Measurements from ENCODE around the gene YWHAQ. TPM values are rescaled to one million over a fixed set of nuclear protein-coding genes. Genes with fewer than 3 reads are reported as not detected.

Gene YWHAQ
- 100 to 1,000 TPM; 300 to 316 TPM for total RNA-seq

DNA sequence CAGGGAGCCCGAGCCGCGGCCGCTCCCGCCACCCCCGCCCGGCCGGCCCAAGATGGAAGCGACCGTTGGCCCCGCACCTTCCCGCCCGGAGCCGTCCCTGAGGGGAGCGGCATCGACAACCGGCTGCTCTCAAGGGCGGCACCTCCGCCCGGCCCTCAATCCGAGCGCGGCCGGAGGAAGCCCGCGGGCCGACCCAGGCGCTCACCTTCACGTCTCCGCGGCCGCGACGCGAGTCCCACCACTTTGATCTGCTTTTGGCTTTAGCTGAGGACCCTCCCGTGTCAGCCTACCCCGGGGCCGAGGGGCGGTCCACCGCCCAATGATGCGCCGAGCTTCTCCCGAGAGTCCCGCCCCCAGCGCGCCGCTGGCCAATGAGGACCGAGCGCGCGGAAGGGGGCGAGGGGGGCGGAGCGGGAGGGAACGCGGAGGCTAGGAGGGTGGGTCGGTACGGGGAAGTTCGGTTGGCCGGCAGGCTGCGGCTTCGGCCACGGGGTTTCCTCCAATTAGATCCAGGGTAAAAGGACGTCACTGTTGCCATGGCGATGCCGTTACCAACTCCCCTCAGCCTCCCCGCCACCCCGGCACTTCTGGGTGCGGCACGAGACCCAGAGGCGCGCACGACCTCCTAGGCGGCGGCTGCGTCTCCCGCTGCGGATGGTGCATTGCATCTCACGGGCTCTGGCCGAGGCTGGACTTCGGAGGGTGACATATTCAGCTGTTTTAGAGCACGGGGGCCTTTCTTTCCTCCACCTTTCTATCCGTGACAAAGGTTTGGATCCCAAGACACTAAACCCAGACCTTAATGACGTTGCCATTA lies at the start of gene YWHAQ:
YWHAQ (minus strand) TSS at position 262 of the 817 bp plus-strand sequence. CDS start 545 bp downstream, outside the sequence.
- H3K27me3 Mint-ChIP-seq = peaks cover 8% of the 10 kb centered on the region
- CTCF ChIA-PET = interaction anchor here (0.7 to 3.1 kb wide), 13 partner anchors 8 to 140 kb away, joined by 3 to 16 read pairs (median 4); no protein-coding TSS in a partner anchor
- peak within 1 kb of the TSS; percentile 94 for H3K27ac Mint-ChIP-seq
- H3K9me3 Mint-ChIP-seq (ENCODE audit: low read depth) = no peaks in the 10 kb centered on the region
- peaks cover 48% of the 10 kb centered on the region for H3K4me1 Mint-ChIP-seq
- H3K36me3 Mint-ChIP-seq = peaks cover 45% of the 10 kb centered on the region
- ATAC-seq (peak; percentile 91), DNase-seq (peak; percentile 99)
- H3K4me3 Mint-ChIP-seq = peak within 1 kb of the TSS; percentile 99

DNA sequence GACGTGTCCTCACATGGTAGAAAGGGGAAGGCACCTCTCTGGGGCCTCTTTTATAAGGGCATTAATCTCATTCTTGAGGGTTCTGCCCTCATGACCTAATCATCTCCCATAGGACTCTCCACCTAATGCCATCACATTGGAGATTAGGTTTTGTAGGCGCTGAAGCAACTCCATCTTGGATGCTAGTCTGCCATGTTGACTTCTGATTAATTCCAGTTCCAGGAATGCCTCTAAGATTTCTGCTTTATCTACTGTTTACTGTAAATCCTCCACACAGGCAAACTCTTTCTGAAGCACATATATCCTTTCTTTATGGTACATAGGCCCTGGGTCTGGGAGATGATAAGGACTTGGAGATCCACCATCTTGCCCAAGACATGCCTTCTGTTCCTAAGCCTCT lies 49.3 kb upstream of the YWHAQ start:
- Mint-ChIP-seq H3K4me3 (no peak overlapping the region), H3K27me3 (peaks cover 6% of the 10 kb centered on the region), H3K27ac (peak overlapping the region; percentile 88), H3K9me3 (ENCODE audit: low read depth) (no peaks in the 10 kb centered on the region), H3K4me1 (peaks cover 23% of the 10 kb centered on the region), H3K36me3 (peaks cover 10% of the 10 kb centered on the region)
- no peak for DNase-seq
- CTCF ChIA-PET = no interaction called here
- no peak for ATAC-seq

DNA sequence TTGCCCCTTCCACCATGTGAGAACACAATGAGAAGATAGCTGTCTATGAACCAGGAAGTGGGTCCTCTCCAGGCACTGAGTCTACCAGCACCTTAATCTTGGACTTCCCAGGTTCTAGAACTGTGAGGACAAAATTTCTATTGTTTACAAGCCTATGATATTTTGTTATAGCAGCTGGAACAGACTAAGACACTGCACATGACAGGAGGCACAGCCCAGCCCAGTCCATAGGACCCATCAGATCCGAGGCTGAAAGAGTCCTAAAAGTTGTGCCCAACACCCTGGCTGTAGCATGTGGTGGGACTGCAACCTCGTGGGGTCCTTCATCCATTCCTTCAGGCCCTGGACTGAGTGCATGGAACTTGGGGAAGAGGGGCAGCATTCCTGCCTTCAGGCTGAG lies 48.4 kb upstream of the YWHAQ start:
- no peak overlapping the region for H3K4me3 Mint-ChIP-seq
- peaks cover 10% of the 10 kb centered on the region for H3K36me3 Mint-ChIP-seq
- DNase-seq (no peak), ATAC-seq (no peak)
- peaks cover 6% of the 10 kb centered on the region for H3K27me3 Mint-ChIP-seq
- H3K27ac Mint-ChIP-seq = no peak overlapping the region
- H3K9me3 Mint-ChIP-seq (ENCODE audit: low read depth) = no peaks in the 10 kb centered on the region
- CTCF ChIA-PET = no interaction called here
- peaks cover 23% of the 10 kb centered on the region for H3K4me1 Mint-ChIP-seq

DNA sequence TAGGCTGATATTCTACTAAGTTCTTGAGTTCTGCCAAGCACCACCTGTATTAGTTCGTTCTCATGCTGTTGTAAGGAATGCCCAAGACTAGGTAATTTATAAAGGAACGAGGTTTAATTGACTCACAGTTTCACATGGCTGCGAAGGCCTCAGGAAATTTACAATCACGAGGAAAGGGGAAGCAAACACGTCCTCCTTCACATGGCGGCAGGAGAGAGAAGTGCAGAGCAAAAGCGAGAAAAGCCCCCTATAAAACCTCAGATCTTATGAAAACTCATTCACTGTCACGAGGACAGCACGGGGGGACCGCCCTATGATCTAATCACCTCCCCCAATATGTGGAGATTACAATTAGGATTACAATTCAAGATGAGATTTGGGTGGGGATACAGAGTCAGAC lies 47.7 kb upstream of the YWHAQ start:
- Mint-ChIP-seq H3K4me3 (no peak overlapping the region), H3K36me3 (peaks cover 10% of the 10 kb centered on the region), H3K27me3 (peaks cover 6% of the 10 kb centered on the region), H3K9me3 (ENCODE audit: low read depth) (no peaks in the 10 kb centered on the region), H3K27ac (no peak overlapping the region), H3K4me1 (peaks cover 23% of the 10 kb centered on the region)
- ATAC-seq = no peak
- DNase-seq = no peak
- CTCF ChIA-PET = no interaction called here

DNA sequence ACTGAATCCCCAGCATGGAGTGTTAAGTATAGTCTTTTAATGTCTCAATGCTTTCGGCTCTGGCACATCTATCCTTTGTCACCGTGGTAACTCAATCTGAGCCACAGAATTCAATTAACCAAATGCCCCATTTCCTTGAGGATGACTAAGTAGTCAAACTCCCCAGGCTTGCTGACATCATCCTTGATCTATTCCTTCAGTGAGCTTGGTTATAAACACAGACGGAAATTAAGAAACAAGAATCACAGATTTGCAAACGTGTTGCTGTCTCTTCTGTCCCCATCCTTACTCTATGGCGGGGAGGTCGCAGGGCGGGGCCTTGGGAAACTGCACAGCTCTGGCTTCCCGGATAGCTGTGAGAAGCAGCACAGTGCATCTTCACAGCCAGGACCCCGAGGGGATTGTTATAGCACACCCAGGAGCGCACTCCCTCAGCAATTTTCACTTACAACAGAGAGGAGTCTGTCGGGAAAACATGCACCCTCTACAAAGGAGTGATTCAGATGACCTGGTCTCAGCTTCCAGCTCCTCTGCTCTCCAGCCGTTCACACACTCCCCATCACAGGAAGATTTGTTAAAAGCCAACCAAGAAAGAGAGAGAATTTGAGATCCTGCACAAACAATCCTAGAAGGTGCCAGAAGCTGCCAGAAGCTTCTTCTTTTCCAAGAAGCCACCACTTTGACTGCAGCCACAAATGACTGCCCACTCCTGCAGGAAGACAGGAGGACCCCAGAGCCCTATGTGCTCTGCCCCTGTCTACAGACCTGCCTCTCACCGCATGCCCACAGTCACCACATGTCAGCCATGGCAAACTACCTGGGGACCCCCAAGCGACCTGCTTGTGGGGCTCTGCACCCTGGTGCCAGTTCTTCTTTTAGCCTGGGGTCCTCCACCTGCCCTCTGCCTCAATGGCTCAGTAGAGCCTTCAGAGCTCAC lies 44.9 kb upstream of the YWHAQ start:
- no peak for DNase-seq
- peaks cover 8% of the 10 kb centered on the region for H3K36me3 Mint-ChIP-seq
- CTCF ChIA-PET = no interaction called here
- no peak overlapping the region for H3K4me3 Mint-ChIP-seq
- H3K9me3 Mint-ChIP-seq (ENCODE audit: low read depth) = no peaks in the 10 kb centered on the region
- no peak for ATAC-seq
- H3K27me3 Mint-ChIP-seq = peaks cover 6% of the 10 kb centered on the region
- no peak overlapping the region for H3K27ac Mint-ChIP-seq
- peaks cover 9% of the 10 kb centered on the region for H3K4me1 Mint-ChIP-seq

DNA sequence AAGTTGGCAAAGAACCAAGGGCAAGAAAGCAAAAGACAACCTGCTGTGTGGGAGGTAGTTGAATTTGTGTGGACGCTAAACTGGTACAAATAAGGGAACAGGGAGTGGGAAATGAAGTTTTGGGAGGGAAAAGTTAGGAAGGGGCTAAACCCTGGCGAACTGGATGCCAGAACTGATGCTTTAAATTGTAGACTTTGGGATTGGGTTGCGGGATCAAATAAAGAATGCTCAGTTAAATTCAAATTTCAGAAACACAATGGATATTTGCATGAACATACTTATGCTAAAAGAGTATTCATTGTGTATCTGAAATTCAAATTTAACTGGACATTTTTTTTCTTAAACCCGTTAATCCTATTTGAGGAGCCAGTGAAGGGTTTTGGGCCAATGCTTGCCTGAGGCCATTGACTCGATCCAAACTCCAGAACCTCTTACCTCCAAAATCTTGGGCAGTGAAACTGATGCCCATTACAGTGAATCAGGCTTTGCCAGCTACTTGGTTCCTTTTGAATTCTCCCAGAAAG lies 44.2 kb upstream of the YWHAQ start:
- DNase-seq (no peak), ATAC-seq (no peak)
- CTCF ChIA-PET = no interaction called here
- Mint-ChIP-seq H3K4me3 (no peak overlapping the region), H3K27ac (no peak overlapping the region), H3K9me3 (ENCODE audit: low read depth) (no peaks in the 10 kb centered on the region), H3K4me1 (peaks cover 2% of the 10 kb centered on the region), H3K36me3 (peaks cover 1% of the 10 kb centered on the region), H3K27me3 (peaks cover 6% of the 10 kb centered on the region)

DNA sequence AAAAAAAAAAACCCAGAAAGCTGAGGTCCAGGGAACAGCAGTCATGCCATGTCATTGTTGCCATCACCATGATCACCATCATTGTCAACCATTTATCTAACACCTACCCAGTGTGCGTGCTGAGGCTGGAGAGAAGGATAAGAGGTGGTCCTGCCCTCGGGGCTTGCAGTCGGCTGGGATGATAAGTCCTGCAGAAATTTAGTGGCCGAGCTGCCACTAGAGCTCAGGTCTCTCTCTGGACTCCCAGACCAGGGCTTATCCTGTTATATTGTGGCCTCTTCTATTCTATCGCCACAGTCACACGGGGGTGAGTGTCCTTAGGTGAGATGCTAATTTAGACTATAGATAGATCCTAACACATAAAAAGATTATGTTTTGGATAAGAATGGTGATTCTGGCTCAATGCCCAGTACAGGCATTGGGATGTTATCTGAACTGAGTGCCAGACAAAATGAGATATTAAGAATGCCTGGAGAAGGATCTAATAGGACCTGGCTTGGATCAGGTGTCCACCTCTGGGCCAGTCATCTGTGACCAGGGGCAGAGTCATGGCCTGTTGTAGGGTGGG lies 43.2 kb upstream of the YWHAQ start:
- DNase-seq (no peak), ATAC-seq (no peak)
- no peak overlapping the region for H3K4me3 Mint-ChIP-seq
- H3K27ac Mint-ChIP-seq = no peak overlapping the region
- H3K4me1 Mint-ChIP-seq = peaks cover 2% of the 10 kb centered on the region
- CTCF ChIA-PET = no interaction called here
- peaks cover 6% of the 10 kb centered on the region for H3K27me3 Mint-ChIP-seq
- no peaks in the 10 kb centered on the region for H3K9me3 Mint-ChIP-seq (ENCODE audit: low read depth)
- H3K36me3 Mint-ChIP-seq = no peaks in the 10 kb centered on the region

DNA sequence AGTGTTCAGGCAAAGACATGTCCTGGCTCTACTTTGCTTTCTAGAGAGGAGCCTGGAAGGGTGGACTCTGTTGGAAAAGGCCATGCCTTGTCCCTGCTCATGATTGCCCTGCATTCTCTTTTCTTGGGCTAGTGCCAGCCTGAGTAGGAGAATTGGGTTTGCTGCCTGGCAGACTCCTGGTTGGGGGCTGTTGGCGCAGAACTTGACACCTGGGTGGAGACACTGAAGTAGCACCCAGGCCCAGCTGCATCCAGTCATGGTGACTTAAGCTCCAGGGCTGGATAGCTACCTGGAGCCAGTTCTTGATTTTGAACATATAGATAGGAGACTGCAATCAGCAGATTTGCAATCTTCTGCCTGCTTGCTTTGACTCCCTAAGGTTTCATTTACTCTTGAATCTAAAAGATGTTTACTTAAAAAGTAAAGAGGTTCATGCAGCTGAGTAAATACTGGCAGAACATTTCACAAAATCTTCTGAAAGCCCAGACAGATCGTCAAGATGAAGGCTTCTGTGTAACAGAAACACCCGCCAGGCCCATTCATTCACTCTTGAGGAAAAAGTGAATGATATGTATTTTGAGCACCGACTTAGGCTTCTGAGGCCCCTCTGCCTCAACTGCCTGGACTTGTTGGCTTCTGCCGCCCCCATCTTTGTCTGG lies 38.0 kb upstream of the YWHAQ start:
- CTCF ChIA-PET = no interaction called here
- no peak for ATAC-seq
- Mint-ChIP-seq H3K36me3 (peaks cover 2% of the 10 kb centered on the region), H3K4me3 (no peak overlapping the region), H3K27ac (no peak overlapping the region), H3K4me1 (peaks cover 7% of the 10 kb centered on the region), H3K9me3 (ENCODE audit: low read depth) (no peaks in the 10 kb centered on the region), H3K27me3 (peaks cover 8% of the 10 kb centered on the region)
- no peak for DNase-seq

DNA sequence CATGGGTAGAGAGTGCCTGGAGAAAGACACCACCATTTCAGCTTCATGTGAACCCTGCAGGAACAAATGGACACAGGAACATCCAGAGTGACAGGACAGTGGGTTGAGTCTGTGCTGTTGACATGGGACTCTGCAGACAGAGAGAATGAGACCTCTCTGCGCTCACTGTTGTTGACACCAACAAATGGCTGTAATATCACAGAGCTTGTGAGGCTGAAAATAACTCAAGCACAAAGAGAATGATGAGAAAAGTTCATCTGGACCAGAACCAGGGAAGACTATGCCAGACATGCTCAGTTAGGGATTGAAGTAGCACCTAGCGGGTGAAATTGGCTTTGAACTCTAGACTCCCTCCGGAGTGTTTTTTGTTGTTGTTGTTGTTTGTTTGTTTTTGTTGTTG lies 37.0 kb upstream of the YWHAQ start:
- Mint-ChIP-seq H3K27ac (no peak overlapping the region), H3K9me3 (ENCODE audit: low read depth) (no peaks in the 10 kb centered on the region), H3K4me1 (peaks cover 17% of the 10 kb centered on the region), H3K27me3 (peaks cover 8% of the 10 kb centered on the region), H3K4me3 (no peak overlapping the region), H3K36me3 (peaks cover 2% of the 10 kb centered on the region)
- ATAC-seq = no peak
- no peak for DNase-seq
- CTCF ChIA-PET = no interaction called here

DNA sequence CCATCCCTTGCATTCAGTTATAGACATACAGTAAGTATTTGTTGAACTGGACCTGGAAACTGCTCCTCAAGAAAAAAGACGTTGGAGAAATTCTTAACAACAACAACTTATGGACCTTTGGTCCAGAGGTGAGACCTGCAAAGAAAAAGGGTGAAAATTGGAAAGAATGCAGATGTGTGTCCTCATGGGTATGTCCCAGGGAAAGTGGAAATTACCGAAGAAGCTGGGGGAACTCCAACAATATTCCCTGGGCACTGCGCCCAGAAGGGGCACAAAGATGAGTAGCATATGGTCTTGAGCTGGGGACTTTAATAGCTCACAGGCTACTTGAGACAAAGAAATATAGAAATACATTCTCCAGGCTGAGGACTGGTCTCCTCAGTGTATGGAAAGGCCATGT lies 35.5 kb upstream of the YWHAQ start:
- peaks cover 25% of the 10 kb centered on the region for H3K4me1 Mint-ChIP-seq
- no peak overlapping the region for H3K27ac Mint-ChIP-seq
- CTCF ChIA-PET = no interaction called here
- H3K9me3 Mint-ChIP-seq (ENCODE audit: low read depth) = no peaks in the 10 kb centered on the region
- no peak for DNase-seq
- H3K4me3 Mint-ChIP-seq = no peak overlapping the region
- ATAC-seq = no peak
- H3K36me3 Mint-ChIP-seq = peaks cover 2% of the 10 kb centered on the region
- H3K27me3 Mint-ChIP-seq = peaks cover 8% of the 10 kb centered on the region

DNA sequence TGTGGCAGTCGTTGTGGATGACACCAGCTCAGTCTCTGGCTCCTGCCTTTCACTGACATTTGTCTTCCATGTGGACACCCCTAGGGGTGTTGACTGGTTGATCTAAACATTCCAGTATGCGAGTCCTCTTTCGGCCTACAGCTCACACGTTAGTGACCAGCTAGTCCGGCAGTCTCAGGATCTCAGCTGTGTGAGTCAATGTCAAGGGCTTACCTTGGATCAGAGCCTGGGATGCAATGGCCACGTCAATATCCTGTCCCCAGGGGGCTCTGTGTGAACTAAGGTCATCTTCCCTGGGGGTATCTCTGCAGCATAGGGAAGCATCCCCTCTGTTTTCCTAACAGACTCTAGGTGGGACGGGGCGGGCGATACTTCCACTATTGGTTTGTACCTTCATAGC lies 35.1 kb upstream of the YWHAQ start:
- H3K4me1 Mint-ChIP-seq = peaks cover 27% of the 10 kb centered on the region
- ATAC-seq (no peak), DNase-seq (no peak)
- H3K27me3 Mint-ChIP-seq = peaks cover 8% of the 10 kb centered on the region
- no peaks in the 10 kb centered on the region for H3K9me3 Mint-ChIP-seq (ENCODE audit: low read depth)
- H3K36me3 Mint-ChIP-seq = peaks cover 2% of the 10 kb centered on the region
- CTCF ChIA-PET = no interaction called here
- H3K4me3 Mint-ChIP-seq = no peak overlapping the region
- H3K27ac Mint-ChIP-seq = no peak overlapping the region

DNA sequence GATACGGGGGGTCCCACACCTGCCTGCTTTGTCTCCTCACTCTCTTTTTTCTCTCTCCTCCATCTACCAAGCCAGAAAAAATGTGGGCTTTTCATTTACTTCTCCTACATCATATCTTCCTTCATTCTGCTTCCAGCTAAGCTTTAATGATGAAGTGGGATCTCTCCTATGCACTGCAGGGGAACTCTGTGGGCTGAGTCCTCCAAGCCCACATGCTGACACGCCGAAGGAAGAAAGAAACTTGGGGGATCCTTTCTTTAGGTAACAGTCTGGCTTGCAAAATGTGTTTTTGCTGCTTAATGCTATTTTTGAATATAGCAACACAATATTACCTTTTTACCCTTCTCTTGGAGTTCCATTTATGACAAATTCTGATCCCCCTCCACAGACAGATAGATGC lies 33.6 kb upstream of the YWHAQ start:
- DNase-seq (no peak), ATAC-seq (no peak)
- CTCF ChIA-PET = interaction anchor here (1.5 kb wide), 1 partner anchor 27 kb away, joined by 4 read pairs; no protein-coding TSS in a partner anchor
- Mint-ChIP-seq H3K9me3 (ENCODE audit: low read depth) (no peaks in the 10 kb centered on the region), H3K36me3 (peaks cover 2% of the 10 kb centered on the region), H3K4me1 (peaks cover 29% of the 10 kb centered on the region), H3K4me3 (no peak overlapping the region), H3K27ac (no peak overlapping the region), H3K27me3 (peaks cover 8% of the 10 kb centered on the region)

Data from activated CD8-positive, alpha-beta memory T cell treated with anti-CD3 and anti-CD28 coated beads, Interleukin-2, amount 10 ng/mL, durations not matched to agents 7 days and 5 days (primary cell).